Chondrocyte (in vitro differentiated cells): ENCODE measurements around the gene RPIA. TPM values are rescaled to one million over a fixed set of nuclear protein-coding genes. Genes with fewer than 3 reads are reported as not detected.

ENCODE experiments used
- DNase-seq: peaks from one replicate; pipeline ENCODE4 v3.0.0; 2021; ENCODE audit warnings: mixed read lengths, low spot score
- H3K27ac Mint-ChIP-seq: one replicate; pipeline ENCODE4 v1.8.0; 2021; ENCODE audit warnings: mild to moderate bottlenecking, moderate library complexity, mixed read lengths; ENCODE audit not compliant: unreplicated experiment
- H3K27me3 Mint-ChIP-seq: 2 replicates; pipeline ENCODE4 v1.8.0; 2021; ENCODE audit warnings: low read depth, mixed read lengths
- H3K36me3 Mint-ChIP-seq: 2 replicates; pipeline ENCODE4 v1.8.0; 2021; ENCODE audit warnings: low read depth, mixed read lengths
- H3K4me1 Mint-ChIP-seq: 2 replicates; pipeline ENCODE4 v1.8.0; 2021; ENCODE audit warnings: low read depth, mild to moderate bottlenecking, mixed read lengths
- H3K4me3 Mint-ChIP-seq: one replicate; pipeline ENCODE4 v1.8.0; 2021; ENCODE audit warnings: mild to moderate bottlenecking, moderate library complexity, mixed read lengths; ENCODE audit not compliant: unreplicated experiment
- H3K9me3 Mint-ChIP-seq: 2 replicates; pipeline ENCODE4 v1.8.0; 2021; ENCODE audit warnings: low read depth, mixed read lengths
- total RNA-seq: library from RNA; stranded (reverse); gene quantifications from 3 replicates; pipeline ENCODE4 v1.2.1, GENCODE V29; 2021
- TF ChIP-seq, protein P1 (sequence below): fragments of 200-600 bp; sonication (generic); IDR thresholded peaks from 2 replicates; pipeline ENCODE4 v1.5.0; 2021; ENCODE audit warnings: antibody characterized with exemption, mild to moderate bottlenecking, moderate library complexity

Gene RPIA
- total RNA-seq, 1 donor from 2014 or later: 8.6 TPM

DNA sequence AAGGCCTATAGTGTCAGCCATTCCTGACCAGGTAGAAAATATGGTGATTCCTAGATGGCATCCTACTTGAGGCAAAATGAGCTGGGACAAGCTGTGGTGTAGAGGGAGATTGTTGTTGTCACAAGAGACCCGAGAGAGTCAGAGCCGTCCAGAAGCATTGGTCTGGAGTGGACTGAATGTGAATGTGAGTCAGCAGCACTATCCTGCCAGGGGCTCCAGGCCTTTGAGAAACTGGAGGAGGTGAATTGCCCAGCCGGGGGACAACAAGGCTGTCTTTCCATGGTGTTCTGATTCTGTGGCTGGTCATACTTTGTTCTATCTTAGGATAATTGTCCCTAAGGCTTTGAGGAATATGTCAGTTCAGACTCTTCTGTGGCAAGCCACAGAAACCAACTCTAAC is 34.8 kb upstream of the RPIA start:
- H3K36me3 Mint-ChIP-seq: no peaks in the 10 kb centered on the region
- no peaks in the 10 kb centered on the region for H3K9me3 Mint-ChIP-seq
- H3K4me3 Mint-ChIP-seq: no peak overlapping the region
- no peaks in the 10 kb centered on the region for H3K27me3 Mint-ChIP-seq
- TF ChIP-seq, protein P1, sequence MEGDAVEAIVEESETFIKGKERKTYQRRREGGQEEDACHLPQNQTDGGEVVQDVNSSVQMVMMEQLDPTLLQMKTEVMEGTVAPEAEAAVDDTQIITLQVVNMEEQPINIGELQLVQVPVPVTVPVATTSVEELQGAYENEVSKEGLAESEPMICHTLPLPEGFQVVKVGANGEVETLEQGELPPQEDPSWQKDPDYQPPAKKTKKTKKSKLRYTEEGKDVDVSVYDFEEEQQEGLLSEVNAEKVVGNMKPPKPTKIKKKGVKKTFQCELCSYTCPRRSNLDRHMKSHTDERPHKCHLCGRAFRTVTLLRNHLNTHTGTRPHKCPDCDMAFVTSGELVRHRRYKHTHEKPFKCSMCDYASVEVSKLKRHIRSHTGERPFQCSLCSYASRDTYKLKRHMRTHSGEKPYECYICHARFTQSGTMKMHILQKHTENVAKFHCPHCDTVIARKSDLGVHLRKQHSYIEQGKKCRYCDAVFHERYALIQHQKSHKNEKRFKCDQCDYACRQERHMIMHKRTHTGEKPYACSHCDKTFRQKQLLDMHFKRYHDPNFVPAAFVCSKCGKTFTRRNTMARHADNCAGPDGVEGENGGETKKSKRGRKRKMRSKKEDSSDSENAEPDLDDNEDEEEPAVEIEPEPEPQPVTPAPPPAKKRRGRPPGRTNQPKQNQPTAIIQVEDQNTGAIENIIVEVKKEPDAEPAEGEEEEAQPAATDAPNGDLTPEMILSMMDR: no peak
- H3K4me1 Mint-ChIP-seq: peaks cover 29% of the 10 kb centered on the region
- H3K27ac Mint-ChIP-seq: peak overlapping the region; percentile 83
- DNase-seq: no peak

DNA sequence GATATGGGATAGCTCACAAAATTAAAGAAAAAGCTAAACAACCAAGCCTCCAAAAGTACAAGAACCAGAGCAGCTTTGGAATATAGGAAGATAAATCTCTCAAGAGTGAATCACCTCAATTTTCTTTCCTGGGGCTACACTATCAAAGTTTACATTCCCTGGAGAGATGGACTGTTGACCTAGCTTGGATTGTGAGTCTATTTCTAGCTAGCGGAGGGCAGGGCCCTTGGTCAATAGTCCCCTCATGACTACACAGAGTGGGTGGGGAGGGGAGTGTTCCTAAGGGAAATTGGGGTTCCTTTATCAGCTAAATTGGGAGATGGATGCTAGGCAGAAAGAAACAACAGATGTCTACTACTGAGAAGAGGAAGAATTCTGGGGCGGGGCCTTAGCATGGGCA is 34.3 kb upstream of the RPIA start:
- H3K9me3 Mint-ChIP-seq: no peaks in the 10 kb centered on the region
- H3K27me3 Mint-ChIP-seq: no peaks in the 10 kb centered on the region
- no peak overlapping the region for H3K4me3 Mint-ChIP-seq
- H3K27ac Mint-ChIP-seq: peak overlapping the region; percentile 83
- no peaks in the 10 kb centered on the region for H3K36me3 Mint-ChIP-seq
- no peak for DNase-seq
- H3K4me1 Mint-ChIP-seq: peaks cover 29% of the 10 kb centered on the region
- TF ChIP-seq, protein P1: no peak

DNA sequence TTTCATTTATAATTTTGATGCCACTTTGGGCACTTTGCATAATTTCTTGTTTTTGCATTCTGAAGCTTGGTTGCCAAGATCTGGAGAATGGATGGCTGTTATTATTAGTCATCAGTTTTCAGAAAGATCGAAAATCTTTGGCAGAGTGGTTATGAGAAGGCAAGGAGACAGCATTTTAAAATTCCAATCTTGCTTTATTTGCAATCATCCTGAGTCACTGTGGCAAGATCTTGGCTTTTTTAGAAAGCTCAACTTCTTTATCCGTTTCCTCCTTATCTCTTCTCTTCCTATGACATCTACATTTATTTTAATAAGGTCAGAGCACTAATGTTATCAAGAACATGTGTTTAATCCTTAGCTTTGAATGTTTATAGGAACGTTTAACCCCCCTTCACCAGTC is 33.1 kb upstream of the RPIA start:
- H3K4me3 Mint-ChIP-seq: no peak overlapping the region
- DNase-seq: no peak

DNA sequence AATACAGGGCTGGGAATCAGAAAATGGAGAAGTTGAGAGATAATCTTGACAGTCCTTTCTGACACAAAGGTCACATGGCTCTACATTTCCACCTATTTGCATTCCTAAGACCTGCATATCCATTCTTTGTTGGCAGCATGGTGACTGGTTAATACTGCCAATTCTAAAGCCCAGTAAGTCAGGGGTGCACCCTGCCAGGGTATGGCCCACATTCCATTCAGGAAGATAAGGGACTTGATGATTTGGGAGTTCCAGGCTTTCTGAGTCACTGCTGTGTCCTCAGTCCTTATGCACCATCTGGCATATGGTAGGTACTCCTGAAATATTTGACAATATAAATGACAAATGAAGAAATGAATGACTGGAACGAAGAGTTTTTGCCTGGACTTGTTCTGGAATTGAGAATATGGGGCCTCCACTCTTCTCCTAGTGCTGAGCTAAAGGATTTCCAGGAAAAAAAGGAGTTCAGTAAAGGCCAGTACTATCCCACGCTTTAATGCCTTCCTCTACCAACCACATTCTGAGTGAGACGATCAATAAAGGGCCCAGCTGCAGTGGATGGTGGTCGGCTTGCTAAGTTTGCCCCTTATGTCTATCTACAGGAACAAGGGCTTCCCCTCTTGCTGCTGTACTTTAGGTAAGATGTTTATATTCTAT is 32.5 kb upstream of the RPIA start:
- DNase-seq: no peak
- Mint-ChIP-seq H3K4me1 (peaks cover 29% of the 10 kb centered on the region), H3K27ac (peak overlapping the region; percentile 90), H3K9me3 (no peaks in the 10 kb centered on the region), H3K4me3 (peak overlapping the region; percentile 35), H3K27me3 (no peaks in the 10 kb centered on the region), H3K36me3 (no peaks in the 10 kb centered on the region)
- TF ChIP-seq, protein P1: no peak

More for the DNA sequence above, 33.1 kb upstream of the RPIA start:
- Mint-ChIP-seq H3K27me3 (no peaks in the 10 kb centered on the region), H3K27ac (peak overlapping the region; percentile 32), H3K36me3 (no peaks in the 10 kb centered on the region), H3K4me1 (peaks cover 29% of the 10 kb centered on the region), H3K9me3 (no peaks in the 10 kb centered on the region)
- TF ChIP-seq, protein P1: no peak

DNA sequence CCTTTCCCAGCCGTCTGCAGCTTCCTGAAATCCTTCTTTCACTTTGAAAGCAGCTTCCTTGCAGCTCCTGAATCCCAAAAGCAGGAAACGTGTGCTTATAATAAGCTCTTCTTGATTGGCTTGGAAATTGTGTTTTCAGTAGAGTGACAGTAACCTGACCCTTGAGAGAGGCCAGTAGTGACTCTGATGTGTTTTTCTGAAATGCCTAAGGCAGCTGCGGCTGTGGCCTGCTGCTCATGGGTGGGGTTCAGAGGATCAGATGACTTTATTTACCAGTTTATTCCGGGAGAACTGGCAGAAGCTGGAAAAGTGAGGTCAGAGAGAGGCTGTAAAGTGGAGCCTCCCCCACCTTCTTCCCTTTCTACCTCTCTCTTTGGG is 31.9 kb upstream of the RPIA start:
- H3K4me3 Mint-ChIP-seq: peak overlapping the region; percentile 35

More for the DNA sequence above, 31.9 kb upstream of the RPIA start:
- TF ChIP-seq, protein P1: no peak
- Mint-ChIP-seq H3K27ac (peak overlapping the region; percentile 90), H3K4me1 (peaks cover 29% of the 10 kb centered on the region), H3K9me3 (no peaks in the 10 kb centered on the region), H3K27me3 (no peaks in the 10 kb centered on the region), H3K36me3 (no peaks in the 10 kb centered on the region)
- no peak for DNase-seq
